DND-41 (cell line): ENCODE data around the gene CASP7.

ENCODE experiments used
- ATAC-seq: fragments of 200-7000 bp; cut with Tn5 transposase; 3 replicates; pipeline ENCODE4 v1.9.1; 2021; ENCODE audit warnings: low read depth; ENCODE audit not compliant: insufficient read depth
- DNase-seq: peaks from one replicate; pipeline ENCODE4 v3.0.0-alpha.2; 2020
- H2AFZ ChIP-seq: 2 replicates; pipeline ENCODE4 v1.6.0; 2012; ENCODE audit warnings: low read depth, low read length
- H3K27ac ChIP-seq: 2 replicates; pipeline ENCODE4 v1.5.1; 2012; ENCODE audit warnings: low read length, inconsistent platforms
- H3K27me3 ChIP-seq: fragments of 200-600 bp; sonication (generic); 2 replicates; pipeline ENCODE4 v1.6.0; 2012; ENCODE audit warnings: low read length, mild to moderate bottlenecking, inconsistent platforms; ENCODE audit not compliant: insufficient read depth, poor library complexity
- H3K36me3 ChIP-seq: 2 replicates; pipeline ENCODE4 v1.5.1; 2012; ENCODE audit warnings: low read length, inconsistent platforms; ENCODE audit not compliant: insufficient read depth
- H3K4me1 ChIP-seq: 2 replicates; pipeline ENCODE4 v1.5.1; 2012; ENCODE audit warnings: mild to moderate bottlenecking, low read length; ENCODE audit not compliant: insufficient read depth
- H3K4me2 ChIP-seq: 2 replicates; pipeline ENCODE4 v1.6.0; 2012; ENCODE audit warnings: mild to moderate bottlenecking, moderate library complexity, low read length, inconsistent platforms; ENCODE audit not compliant: insufficient read depth
- H3K4me3 ChIP-seq, 2 experiments: fragments of 200-600 bp in 1 of 2; shearing (Covaris generic) in 1 of 2; 2 replicates each; pipeline ENCODE4 v1.5.1; 2012 to 2016; ENCODE audit warnings: inconsistent platforms in 2 of 2, low read length in 2 of 2, mild to moderate bottlenecking in 2 of 2, low read depth in 1 of 2, moderate library complexity in 1 of 2
- H3K79me2 ChIP-seq: 2 replicates; pipeline ENCODE4 v1.6.0; 2012; ENCODE audit warnings: low read length, inconsistent platforms; ENCODE audit not compliant: insufficient read depth
- H3K9ac ChIP-seq: 2 replicates; pipeline ENCODE4 v1.6.0; 2012; ENCODE audit warnings: low read depth, mild to moderate bottlenecking, inconsistent platforms, low read length, moderate library complexity
- H3K9me3 ChIP-seq: 2 replicates; pipeline ENCODE4 v1.5.1; 2012; ENCODE audit warnings: low read length, moderate library complexity, mild to moderate bottlenecking, inconsistent platforms; ENCODE audit not compliant: insufficient read depth, severe bottlenecking
- H4K20me1 ChIP-seq: 2 replicates; pipeline ENCODE4 v1.6.0; 2012; ENCODE audit warnings: low read length; ENCODE audit not compliant: insufficient read depth
- CTCF ChIP-seq: IDR thresholded peaks from 2 replicates; pipeline ENCODE4 v1.5.1; 2012; ENCODE audit warnings: borderline replicate concordance, low read length, moderate library complexity, mild to moderate bottlenecking; ENCODE audit not compliant: poor library complexity, severe bottlenecking; ENCODE audit errors: extremely low read depth
- EZH2 ChIP-seq: IDR thresholded peaks from 3 replicates; pipeline ENCODE4 v1.6.1; 2012; ENCODE audit warnings: borderline replicate concordance, low read depth, mild to moderate bottlenecking, moderate library complexity, low read length, inconsistent platforms; ENCODE audit not compliant: severe bottlenecking

The CASP7 gene

DNA sequence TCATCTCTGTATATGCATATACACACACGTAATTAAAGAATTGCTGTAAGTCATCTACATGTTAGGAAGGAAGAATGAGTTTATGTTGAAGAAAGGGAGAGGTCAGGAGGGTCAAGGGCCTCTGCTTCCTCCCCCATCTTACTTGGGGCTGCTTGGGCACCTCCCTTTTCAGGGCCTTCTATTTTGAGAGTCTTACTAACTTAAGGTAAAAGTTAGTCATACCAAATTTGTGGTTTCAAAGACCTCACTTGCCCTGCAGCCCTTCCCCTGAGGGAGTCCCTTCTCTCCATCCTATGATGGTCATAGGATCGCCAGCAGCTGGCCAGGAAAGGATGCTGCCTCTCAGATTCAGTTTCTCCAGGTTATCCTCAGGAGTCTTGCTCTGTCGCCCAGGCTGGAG, 74.4 kb downstream of the CASP7 start:
- H3K4me2 ChIP-seq, result no peak overlapping the region

DNA sequence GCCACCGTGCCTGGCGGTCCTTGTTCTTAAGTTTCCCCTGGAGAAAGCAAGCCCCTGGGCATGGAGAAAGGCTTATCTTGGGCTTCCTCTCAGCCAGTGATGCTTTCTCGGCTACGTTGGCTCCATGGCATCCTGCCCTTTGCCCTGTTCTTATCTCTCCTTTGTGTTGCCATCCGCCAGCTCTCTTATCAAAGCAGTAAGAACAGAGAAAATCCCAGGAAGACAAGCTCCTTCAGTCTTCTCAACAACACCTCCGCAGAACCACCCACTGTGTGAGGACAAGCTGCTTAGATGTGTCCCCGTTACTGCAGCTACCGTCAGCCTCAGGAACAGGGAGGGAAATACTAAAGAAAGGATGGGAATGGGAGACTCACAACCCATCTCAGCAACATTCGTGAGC, 75.1 kb downstream of the CASP7 start:
- no peak overlapping the region for H2AFZ ChIP-seq
- H3K27ac ChIP-seq, result no peak overlapping the region
- H3K4me3 ChIP-seq, result no peak overlapping the region
- ATAC-seq, result no peak
- H3K27me3 ChIP-seq, result peaks cover 19% of the 10 kb centered on the region
- no peaks in the 10 kb centered on the region for H3K9me3 ChIP-seq
- TF ChIP-seq EZH2 (no peak), CTCF (no peak)
- H3K9ac ChIP-seq, result no peak overlapping the region
- H3K36me3 ChIP-seq, result no peaks in the 10 kb centered on the region
- H3K4me2 ChIP-seq, result no peak overlapping the region
- no peaks in the 10 kb centered on the region for H4K20me1 ChIP-seq
- no peak for DNase-seq
- no peaks in the 10 kb centered on the region for H3K79me2 ChIP-seq
- H3K4me1 ChIP-seq, result no peaks in the 10 kb centered on the region

More for the DNA sequence above, 74.4 kb downstream of the CASP7 start:
- Histone ChIP-seq H3K9me3 (no peaks in the 10 kb centered on the region), H3K4me3 (no peak overlapping the region), H3K9ac (no peak overlapping the region), H3K36me3 (no peaks in the 10 kb centered on the region), H3K4me1 (no peaks in the 10 kb centered on the region), H4K20me1 (no peaks in the 10 kb centered on the region), H3K79me2 (no peaks in the 10 kb centered on the region), H3K27me3 (peaks cover 19% of the 10 kb centered on the region), H3K27ac (no peak overlapping the region), H2AFZ (no peak overlapping the region)
- no peak for TF ChIP-seq EZH2
- no peak for TF ChIP-seq CTCF
- ATAC-seq (no peak), DNase-seq (no peak)

DNA sequence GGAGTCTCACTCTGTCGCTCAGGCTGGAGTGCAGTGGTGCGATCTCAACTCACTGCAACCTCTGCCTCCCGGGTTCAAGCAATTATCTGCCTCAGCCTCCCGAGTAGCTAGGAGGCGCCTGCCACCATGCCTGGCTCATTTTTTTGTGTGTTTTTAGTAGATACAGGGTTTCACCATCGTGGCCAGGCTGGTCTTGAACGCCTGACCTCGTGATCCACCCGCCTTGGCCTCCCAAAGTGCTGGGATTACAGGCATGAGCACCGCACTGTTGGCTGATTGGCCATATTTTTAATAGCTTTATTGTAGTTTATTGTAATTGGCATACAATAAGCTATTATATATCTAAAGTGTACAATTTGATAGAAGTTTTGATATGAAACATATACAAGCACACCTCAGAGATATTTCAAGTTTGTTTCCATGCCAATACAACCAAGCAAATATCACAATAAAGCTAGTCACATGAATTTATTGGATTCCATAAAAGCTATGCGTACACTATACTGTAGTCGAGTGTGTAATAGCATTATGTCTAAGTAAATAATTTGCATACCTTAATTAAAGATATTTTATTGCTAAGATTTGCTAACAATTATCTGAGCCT, 77.3 kb downstream of the CASP7 start:
- no peak overlapping the region for H3K4me2 ChIP-seq
- peaks cover 17% of the 10 kb centered on the region for H3K27me3 ChIP-seq
- no peak overlapping the region for H3K27ac ChIP-seq
- no peak overlapping the region for H3K9ac ChIP-seq
- H4K20me1 ChIP-seq, result no peaks in the 10 kb centered on the region
- no peak overlapping the region for H3K4me3 ChIP-seq
- H3K4me1 ChIP-seq, result no peaks in the 10 kb centered on the region
- DNase-seq (no peak), ATAC-seq (no peak)
- TF ChIP-seq CTCF, result no peak
- no peak for TF ChIP-seq EZH2
- no peaks in the 10 kb centered on the region for H3K36me3 ChIP-seq
- no peaks in the 10 kb centered on the region for H3K79me2 ChIP-seq
- no peaks in the 10 kb centered on the region for H3K9me3 ChIP-seq
- H2AFZ ChIP-seq, result no peak overlapping the region
